DND-41 (cell line): ENCODE data around the gene HSP90B1.

Experiments
- ATAC-seq: fragments of 200-7000 bp; cut with Tn5 transposase; 3 replicates; pipeline ENCODE4 v1.9.1; 2021; ENCODE audit warnings: low read depth; ENCODE audit not compliant: insufficient read depth
- DNase-seq: peaks from one replicate; pipeline ENCODE4 v3.0.0-alpha.2; 2020
- H2AFZ ChIP-seq: 2 replicates; pipeline ENCODE4 v1.6.0; 2012; ENCODE audit warnings: low read depth, low read length
- H3K27ac ChIP-seq: 2 replicates; pipeline ENCODE4 v1.5.1; 2012; ENCODE audit warnings: low read length, inconsistent platforms
- H3K27me3 ChIP-seq: fragments of 200-600 bp; sonication (generic); 2 replicates; pipeline ENCODE4 v1.6.0; 2012; ENCODE audit warnings: low read length, mild to moderate bottlenecking, inconsistent platforms; ENCODE audit not compliant: insufficient read depth, poor library complexity
- H3K36me3 ChIP-seq: 2 replicates; pipeline ENCODE4 v1.5.1; 2012; ENCODE audit warnings: low read length, inconsistent platforms; ENCODE audit not compliant: insufficient read depth
- H3K4me1 ChIP-seq: 2 replicates; pipeline ENCODE4 v1.5.1; 2012; ENCODE audit warnings: mild to moderate bottlenecking, low read length; ENCODE audit not compliant: insufficient read depth
- H3K4me2 ChIP-seq: 2 replicates; pipeline ENCODE4 v1.6.0; 2012; ENCODE audit warnings: mild to moderate bottlenecking, moderate library complexity, low read length, inconsistent platforms; ENCODE audit not compliant: insufficient read depth
- H3K4me3 ChIP-seq, 2 experiments: fragments of 200-600 bp in 1 of 2; shearing (Covaris generic) in 1 of 2; 2 replicates each; pipeline ENCODE4 v1.5.1; 2012 to 2016; ENCODE audit warnings: inconsistent platforms in 2 of 2, low read length in 2 of 2, mild to moderate bottlenecking in 2 of 2, low read depth in 1 of 2, moderate library complexity in 1 of 2
- H3K79me2 ChIP-seq: 2 replicates; pipeline ENCODE4 v1.6.0; 2012; ENCODE audit warnings: low read length, inconsistent platforms; ENCODE audit not compliant: insufficient read depth
- H3K9ac ChIP-seq: 2 replicates; pipeline ENCODE4 v1.6.0; 2012; ENCODE audit warnings: low read depth, mild to moderate bottlenecking, inconsistent platforms, low read length, moderate library complexity
- H3K9me3 ChIP-seq: 2 replicates; pipeline ENCODE4 v1.5.1; 2012; ENCODE audit warnings: low read length, moderate library complexity, mild to moderate bottlenecking, inconsistent platforms; ENCODE audit not compliant: insufficient read depth, severe bottlenecking
- H4K20me1 ChIP-seq: 2 replicates; pipeline ENCODE4 v1.6.0; 2012; ENCODE audit warnings: low read length; ENCODE audit not compliant: insufficient read depth
- EZH2 ChIP-seq: IDR thresholded peaks from 3 replicates; pipeline ENCODE4 v1.6.1; 2012; ENCODE audit warnings: borderline replicate concordance, low read depth, mild to moderate bottlenecking, moderate library complexity, low read length, inconsistent platforms; ENCODE audit not compliant: severe bottlenecking
- TF ChIP-seq, protein P1 (sequence below): IDR thresholded peaks from 2 replicates; pipeline ENCODE4 v1.5.1; 2012; ENCODE audit warnings: borderline replicate concordance, low read length, moderate library complexity, mild to moderate bottlenecking; ENCODE audit not compliant: poor library complexity, severe bottlenecking; ENCODE audit errors: extremely low read depth

HSP90B1 gene

DNA sequence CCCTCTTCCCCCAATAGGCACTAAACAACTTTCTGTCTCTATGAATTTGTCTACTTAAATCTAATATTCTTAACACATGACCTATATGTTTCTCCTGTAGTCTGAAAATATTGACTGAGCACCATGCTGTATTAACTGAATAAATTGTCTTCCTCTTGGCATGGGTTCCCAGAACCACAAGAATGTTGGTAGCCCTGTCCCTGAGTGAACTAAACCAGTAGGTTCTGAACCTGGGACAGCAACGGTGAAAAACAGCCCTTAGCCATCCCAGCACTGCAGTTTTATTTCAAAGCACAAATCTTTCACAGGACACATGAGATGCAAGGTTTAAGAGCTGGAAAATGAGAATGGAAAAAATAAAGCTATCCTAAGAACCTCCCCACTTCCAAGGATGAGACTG is 20.4 kb upstream of the HSP90B1 start:
- H3K4me3 ChIP-seq: no peak overlapping the region
- H3K27ac ChIP-seq: no peak overlapping the region
- no peaks in the 10 kb centered on the region for H3K36me3 ChIP-seq
- DNase-seq: no peak
- ATAC-seq: no peak
- H3K27me3 ChIP-seq: peaks cover 16% of the 10 kb centered on the region
- no peak for TF ChIP-seq EZH2
- TF ChIP-seq, protein P1, sequence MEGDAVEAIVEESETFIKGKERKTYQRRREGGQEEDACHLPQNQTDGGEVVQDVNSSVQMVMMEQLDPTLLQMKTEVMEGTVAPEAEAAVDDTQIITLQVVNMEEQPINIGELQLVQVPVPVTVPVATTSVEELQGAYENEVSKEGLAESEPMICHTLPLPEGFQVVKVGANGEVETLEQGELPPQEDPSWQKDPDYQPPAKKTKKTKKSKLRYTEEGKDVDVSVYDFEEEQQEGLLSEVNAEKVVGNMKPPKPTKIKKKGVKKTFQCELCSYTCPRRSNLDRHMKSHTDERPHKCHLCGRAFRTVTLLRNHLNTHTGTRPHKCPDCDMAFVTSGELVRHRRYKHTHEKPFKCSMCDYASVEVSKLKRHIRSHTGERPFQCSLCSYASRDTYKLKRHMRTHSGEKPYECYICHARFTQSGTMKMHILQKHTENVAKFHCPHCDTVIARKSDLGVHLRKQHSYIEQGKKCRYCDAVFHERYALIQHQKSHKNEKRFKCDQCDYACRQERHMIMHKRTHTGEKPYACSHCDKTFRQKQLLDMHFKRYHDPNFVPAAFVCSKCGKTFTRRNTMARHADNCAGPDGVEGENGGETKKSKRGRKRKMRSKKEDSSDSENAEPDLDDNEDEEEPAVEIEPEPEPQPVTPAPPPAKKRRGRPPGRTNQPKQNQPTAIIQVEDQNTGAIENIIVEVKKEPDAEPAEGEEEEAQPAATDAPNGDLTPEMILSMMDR: no peak
- H2AFZ ChIP-seq: no peak overlapping the region
- no peaks in the 10 kb centered on the region for H3K9me3 ChIP-seq
- no peak overlapping the region for H3K9ac ChIP-seq
- no peaks in the 10 kb centered on the region for H4K20me1 ChIP-seq
- no peaks in the 10 kb centered on the region for H3K79me2 ChIP-seq
- H3K4me1 ChIP-seq: no peaks in the 10 kb centered on the region
- no peak overlapping the region for H3K4me2 ChIP-seq

DNA sequence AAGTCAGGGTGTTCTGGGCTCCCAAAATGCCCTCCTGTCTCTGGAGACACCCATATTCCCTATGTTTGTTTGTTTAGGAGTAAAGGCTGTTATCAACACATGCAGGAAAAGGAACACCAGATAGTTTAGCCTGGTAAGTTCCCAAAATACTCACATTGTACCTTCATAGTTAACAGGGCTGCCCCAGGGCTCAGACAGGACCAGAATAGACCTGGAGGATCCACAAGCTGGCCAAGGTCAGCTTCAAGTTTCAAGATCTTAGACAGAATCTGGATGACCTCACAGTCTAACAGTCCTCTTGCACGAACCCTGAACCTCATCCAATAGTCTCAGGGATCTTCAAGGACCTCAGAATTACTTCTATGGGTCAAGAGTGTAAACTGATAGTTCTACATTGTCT is 18.1 kb upstream of the HSP90B1 start:
- Histone ChIP-seq H3K27ac (no peak overlapping the region), H2AFZ (no peak overlapping the region), H3K4me2 (no peak overlapping the region), H3K27me3 (peaks cover 16% of the 10 kb centered on the region), H3K9me3 (no peaks in the 10 kb centered on the region), H3K4me1 (no peaks in the 10 kb centered on the region), H3K4me3 (no peak overlapping the region), H3K9ac (no peak overlapping the region), H3K36me3 (no peaks in the 10 kb centered on the region), H4K20me1 (no peaks in the 10 kb centered on the region), H3K79me2 (no peaks in the 10 kb centered on the region)
- no peak for TF ChIP-seq EZH2
- TF ChIP-seq, protein P1: no peak
- DNase-seq (no peak), ATAC-seq (no peak)

DNA sequence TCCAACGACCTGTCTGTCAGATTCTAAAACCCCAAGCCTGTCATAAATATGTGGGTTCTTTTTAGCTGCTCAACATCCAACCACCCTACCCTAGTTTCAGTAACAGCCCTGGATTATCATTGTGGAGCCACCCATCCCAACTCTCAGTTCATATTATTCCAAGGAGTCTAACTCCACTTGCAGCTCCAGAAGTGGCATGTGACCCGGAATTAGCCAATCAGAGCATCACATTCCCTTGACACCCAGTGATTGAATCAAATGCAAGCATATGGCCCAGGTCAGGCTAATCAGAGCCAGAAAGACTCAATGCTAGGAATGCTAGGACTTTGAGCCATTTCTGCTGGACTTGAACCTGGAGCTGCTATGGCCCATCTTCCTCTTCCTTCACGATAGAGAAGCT is 17.1 kb upstream of the HSP90B1 start:
- ATAC-seq (no peak), DNase-seq (no peak)
- Histone ChIP-seq H3K4me3 (no peak overlapping the region), H3K4me1 (no peaks in the 10 kb centered on the region), H4K20me1 (no peaks in the 10 kb centered on the region), H3K9ac (no peak overlapping the region), H3K79me2 (no peaks in the 10 kb centered on the region), H3K36me3 (no peaks in the 10 kb centered on the region), H3K27ac (no peak overlapping the region), H3K9me3 (no peaks in the 10 kb centered on the region), H2AFZ (no peak overlapping the region), H3K27me3 (peaks cover 16% of the 10 kb centered on the region), H3K4me2 (no peak overlapping the region)
- TF ChIP-seq, protein P1: no peak
- no peak for TF ChIP-seq EZH2

DNA sequence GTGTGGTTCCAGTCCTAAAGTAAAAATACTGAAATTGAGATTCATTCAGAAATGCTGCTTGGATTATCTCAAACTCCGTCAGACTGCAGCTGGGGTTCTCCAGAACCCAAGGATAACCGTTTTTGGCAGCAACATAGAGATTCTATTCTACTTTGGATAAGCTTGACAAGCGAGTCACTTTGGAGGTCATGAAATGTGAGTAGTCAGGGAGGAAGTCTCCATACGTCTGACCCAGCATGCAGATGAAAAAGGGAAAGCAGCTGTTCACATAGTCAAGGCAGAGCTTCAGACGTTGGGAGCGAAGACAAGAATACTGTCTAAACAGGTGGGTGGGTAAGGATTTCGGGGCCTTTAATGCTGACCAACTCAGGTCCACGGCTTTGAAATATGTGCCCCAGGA is 14.9 kb upstream of the HSP90B1 start:
- Histone ChIP-seq H2AFZ (no peak overlapping the region), H3K4me1 (no peaks in the 10 kb centered on the region), H3K9ac (no peak overlapping the region), H3K27ac (no peak overlapping the region), H4K20me1 (no peaks in the 10 kb centered on the region), H3K36me3 (no peaks in the 10 kb centered on the region), H3K4me2 (no peak overlapping the region), H3K27me3 (peaks cover 11% of the 10 kb centered on the region), H3K9me3 (no peaks in the 10 kb centered on the region), H3K4me3 (no peak overlapping the region), H3K79me2 (no peaks in the 10 kb centered on the region)
- no peak for DNase-seq
- TF ChIP-seq, protein P1: no peak
- no peak for TF ChIP-seq EZH2
- no peak for ATAC-seq
